Esophagus mucosa (tissue), 1 donor: ENCODE results near the gene KRI1. TPM values are rescaled to one million over a fixed set of nuclear protein-coding genes. Genes with fewer than 3 reads are reported as not detected.
"Not testable (repeated sequence)": the region's sequence is repeated elsewhere in the genome, so short reads cannot be mapped to it uniquely, and the experiment has no call there.

Source experiments
- ATAC-seq: fragments of 200-7000 bp; cut with Tn5 transposase; one replicate; pipeline ENCODE4 v1.9.1; 2020
- total RNA-seq: library from RNA; stranded (reverse); gene quantifications from one replicate; pipeline ENCODE4 v1.2.4, GENCODE V29; 2023
- donor health status: DM: yes; HTN: yes; CAD: no.

The KRI1 gene
- total RNA-seq, 1 donor from 2014 or later: 22.5 TPM

DNA sequence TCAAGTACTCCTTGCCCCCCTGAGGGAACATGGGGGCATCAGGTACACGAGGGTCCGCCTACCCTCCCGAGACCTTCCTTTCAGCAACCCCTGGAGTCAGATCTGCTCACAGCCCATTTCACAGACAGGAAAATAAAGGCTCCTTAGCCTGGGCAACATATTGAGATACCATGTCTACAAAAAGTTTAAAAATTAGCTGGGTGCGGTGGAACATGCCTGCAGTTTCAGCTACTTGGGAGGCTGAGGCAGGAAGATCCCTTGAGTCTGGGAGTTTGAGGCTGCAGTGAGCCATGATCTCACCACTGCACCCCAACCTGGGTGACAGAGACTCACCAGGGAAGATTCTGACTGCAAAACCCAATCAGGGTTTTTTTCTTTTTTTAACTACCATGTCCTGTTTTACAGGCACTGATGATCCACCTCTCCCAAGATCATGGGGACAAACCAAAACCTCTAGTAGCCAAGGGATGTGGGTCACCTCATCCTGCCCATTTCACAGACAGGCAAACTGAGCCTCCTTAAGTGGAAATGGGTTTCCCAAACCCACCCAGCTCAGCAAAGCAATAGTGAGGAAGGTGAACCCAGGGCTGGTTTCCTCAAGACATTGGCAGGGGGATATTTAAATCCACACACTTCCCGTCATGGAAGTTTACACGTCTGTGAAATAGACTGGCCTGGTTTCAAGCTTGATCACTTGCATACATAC is 9.4 kb upstream of the KRI1 start:
- no peak for ATAC-seq

DNA sequence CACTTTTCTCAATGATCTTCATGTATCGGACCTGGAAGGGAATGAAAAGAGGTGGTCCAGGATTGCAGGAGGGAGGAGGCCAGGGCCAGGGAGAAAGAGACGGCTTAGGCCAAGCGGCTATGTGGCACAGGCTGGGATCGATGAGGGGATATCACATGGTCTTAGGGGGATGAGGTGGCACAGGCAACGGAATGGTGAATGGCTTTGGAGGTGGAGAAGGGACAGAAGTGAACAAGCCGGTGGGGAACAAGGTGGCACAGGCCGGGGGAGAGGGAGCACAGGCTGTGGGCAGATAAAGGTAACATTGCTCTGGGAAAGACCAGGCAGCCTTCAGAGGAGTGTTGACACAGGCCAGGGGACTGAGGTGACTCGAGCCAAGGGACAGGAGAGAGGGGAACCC is 8.7 kb upstream of the KRI1 start:
- ATAC-seq: peak; percentile 23

DNA sequence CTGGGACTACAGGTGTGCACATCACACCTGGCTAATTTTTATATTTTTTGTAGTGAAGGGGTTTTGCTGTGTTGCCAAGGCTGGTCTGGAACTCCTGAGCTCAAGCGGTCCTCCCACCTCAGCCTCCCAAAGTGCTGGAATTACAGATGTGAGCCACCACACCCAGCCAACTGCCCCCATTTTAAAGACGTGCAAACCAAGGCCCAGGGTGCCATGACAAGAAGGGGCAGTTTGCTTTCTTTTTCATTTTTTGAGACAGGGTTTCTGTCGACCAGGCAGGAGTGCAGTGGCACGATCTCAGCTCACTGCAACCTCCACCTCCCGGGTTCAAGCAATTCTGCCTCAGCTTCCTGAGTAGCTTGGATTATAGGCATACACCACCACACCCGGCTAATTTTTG is 8.0 kb upstream of the KRI1 start:
- ATAC-seq: not testable (repeated sequence)

DNA sequence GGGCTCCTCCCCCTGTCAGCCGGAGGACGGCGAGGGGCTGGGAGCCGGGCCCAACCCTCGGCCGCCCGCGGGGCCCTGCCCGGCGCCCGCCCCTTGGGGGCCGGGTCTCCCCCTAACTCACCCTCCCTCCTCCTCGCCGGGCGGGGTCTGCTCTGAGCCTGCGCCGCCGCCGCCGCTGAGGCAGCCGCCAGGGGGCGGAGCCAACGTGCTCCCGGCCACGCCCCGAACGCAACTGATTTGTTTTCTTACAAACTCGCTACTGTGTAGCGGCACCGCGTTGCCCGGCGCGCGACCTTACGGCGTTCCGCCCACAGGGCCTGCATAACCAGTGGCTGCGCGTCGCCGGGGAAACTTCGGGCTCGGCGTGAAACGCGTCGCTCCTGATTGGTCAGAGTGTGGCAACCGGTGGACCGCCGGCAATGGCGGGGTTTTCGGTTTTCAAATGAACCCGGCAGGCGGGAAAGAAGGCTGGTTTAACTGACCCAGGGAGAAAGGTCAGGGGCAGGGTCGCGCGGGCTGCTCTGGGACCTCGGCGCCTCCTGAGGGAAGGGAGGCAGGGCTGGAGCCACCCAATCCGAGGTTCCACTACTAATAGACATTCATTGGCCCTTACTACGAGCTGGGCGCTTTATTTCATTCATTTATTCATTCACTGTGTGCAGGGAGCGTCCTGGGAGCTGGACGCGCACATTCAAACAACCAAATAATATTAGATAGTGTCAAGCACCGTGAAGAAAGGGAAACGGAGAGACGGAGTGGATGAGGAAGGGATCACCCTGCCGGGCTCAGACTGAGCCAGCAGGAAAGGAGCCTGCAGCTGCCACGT is 3.2 kb upstream of the KRI1 start, which contains the start of gene CDKN2D:
CDKN2D (minus strand) TSS at position 154 of the 826 bp plus-strand sequence. CDS start 326 bp downstream, outside the sequence.
- peak; percentile 84 for ATAC-seq

DNA sequence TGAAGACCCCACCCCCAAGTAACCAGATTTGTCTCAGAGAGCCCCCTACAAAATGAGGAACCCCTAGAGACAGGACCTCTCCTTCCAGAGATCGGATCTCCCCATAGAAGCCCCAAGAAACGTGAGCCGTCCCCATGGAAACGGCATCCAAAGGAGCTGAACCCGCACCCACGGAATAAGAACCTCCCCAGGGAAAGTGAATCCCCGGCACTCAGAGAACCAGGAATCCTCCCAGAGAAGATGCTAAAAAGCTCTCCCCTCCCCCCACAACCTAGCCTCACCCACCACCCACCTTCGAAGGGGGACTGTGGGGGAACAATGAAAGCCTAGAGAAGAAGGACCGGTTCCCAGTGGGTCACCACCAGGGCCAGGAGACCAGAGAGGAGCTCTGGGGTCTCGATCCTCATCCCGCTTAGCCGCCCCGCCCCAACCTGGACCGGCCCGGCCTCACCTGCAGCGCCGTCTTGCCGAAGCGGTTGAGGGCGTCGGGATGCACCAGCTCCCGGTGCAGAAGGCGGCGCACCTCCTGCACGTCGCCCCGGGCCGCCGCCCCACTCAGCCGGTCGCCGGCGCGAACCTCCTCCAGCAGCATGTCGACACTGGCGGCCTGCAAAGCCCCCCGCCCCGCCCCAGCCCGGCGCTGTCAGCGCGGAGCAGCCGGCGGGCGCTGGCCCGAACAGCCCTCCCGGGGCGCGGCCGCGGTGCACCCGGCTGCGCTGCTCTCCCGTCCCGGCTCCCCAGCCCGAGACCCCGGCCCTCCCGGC is 2.4 kb upstream of the KRI1 start:
- peak; percentile 28 for ATAC-seq

DNA sequence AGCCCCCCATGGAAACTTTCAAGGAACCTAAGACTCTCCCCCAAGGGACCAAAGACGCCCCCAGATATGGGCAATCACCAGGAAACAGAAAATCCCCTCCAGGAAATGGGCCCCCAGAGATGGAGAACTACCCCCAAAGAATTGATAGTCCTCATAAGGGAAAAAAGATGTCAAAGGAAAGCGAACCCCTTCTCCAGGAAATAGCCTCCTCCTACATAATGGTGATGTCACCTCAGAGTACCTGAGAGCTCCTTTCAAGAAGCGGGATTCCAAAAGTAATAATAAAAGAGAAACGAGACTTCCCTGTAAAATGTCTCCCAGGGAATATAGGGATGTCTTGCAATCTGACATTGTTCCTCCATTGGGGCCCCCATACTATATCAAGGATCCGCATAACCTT is 1.8 kb upstream of the KRI1 start:
- ATAC-seq: no peak

DNA sequence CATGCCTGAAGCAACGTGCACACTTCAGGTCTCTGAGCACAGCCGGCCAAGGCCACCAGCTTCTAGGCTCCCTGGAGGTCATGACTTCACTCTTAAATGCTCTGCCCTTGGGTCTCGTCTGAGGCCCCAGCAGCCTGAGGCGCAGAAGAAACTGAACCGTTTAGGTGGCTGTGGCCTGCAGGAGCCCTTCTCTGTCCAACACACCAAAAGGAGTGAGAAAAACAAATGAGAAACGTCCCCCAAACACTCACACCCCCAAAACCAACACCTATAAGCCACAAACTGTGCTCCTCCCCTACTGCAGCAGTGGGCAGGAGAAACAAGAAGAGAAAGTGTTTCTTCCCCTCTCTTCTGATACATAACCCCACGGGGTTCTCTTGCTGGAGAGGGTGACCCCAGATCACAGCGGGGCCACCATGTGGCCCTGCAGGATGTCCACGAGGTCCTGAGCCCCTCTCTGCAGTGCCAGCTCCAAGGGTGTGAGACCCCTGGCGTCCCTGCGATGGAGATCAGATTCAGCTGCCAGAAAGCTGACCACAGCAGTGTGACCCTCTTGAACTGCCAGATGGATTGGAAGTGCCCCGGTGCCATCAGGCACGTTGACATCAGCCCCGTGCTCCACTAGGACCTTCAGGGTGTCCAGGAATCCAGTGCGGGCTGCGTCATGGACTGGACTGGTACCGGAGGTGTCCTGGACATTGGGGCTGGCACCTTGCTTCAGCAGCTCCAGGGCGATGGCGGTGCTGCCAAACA is 1.0 kb upstream of the KRI1 start:
- no peak for ATAC-seq

DNA sequence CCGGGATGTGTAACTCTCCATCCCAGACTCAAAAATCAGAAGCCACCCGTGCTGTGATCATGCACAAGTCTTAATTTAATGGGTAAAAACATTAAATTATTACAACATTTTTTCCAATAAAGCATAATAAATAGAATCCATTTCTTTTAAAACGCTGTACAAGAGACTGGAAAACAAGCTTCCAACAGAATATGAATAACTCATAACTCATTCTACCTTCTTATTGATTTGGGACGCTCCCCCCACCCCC is 523 bp upstream of the KRI1 start:
- no peak for ATAC-seq

DNA sequence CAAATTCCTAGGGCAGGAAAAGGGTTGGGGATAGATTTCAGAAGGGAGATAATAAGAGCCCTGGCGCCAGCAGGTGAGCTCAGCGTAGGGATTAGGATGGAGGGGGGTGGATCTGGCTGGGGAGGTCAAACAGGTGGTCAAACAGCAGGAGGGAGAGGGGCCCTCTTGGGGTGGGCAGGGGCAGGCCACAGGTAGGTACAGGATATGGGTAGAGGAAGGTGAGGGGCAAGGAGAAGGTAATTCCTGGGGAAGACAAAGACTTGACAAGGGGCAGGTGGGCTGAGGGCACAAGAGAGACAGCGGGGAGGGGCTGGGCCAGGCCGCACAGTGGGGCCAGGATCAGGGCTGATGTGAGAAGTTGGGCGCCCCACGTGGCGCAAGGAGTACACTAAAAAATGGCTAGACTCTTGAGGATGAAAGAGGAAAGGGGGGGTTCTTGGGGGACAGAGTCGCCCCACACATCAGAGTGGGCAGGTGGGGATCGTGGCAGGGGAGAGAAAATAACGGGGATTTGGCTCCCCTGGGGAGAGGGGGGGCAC is 713 bp downstream of the KRI1 start:
- ATAC-seq: peak; percentile 8

DNA sequence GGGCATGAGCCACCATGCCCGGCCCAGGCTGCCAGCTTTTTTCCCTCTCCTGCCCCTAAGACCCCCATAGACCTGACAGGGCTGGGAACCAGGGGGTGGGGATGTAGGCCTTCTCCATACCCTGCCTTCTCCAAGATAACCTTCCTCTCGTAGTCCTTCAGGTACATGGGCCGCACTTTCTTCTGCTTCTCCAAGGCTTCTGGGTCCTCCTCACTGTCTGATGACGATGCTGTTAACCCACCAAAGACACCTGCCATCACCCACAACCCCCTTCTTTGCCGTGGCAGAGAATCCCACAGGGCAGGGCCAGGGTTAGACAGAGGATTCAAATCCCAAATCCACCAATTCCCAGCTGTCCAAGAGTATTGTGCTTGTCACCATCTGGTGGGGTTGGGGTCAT is 3.2 kb downstream of the KRI1 start:
- ATAC-seq: no peak

DNA sequence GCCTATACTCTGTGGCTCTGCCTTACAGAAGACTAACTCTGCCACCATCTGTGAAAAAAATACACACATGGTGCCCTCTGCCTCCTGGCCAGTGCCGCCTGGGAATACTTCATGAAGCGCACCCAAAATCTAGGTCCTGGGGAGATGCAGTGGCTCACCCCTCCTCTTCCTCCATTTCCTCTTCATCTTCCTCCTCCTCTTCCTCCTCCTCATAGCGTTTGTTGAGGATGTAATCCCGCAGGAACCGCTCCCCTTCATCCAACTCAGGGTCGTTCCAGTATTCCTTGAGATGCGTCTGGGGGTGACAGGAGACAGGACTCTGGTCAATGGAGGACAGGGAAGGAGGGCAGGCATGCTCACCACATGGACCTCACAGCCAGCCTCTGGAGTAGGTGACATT is 5.7 kb downstream of the KRI1 start:
- ATAC-seq: no peak

DNA sequence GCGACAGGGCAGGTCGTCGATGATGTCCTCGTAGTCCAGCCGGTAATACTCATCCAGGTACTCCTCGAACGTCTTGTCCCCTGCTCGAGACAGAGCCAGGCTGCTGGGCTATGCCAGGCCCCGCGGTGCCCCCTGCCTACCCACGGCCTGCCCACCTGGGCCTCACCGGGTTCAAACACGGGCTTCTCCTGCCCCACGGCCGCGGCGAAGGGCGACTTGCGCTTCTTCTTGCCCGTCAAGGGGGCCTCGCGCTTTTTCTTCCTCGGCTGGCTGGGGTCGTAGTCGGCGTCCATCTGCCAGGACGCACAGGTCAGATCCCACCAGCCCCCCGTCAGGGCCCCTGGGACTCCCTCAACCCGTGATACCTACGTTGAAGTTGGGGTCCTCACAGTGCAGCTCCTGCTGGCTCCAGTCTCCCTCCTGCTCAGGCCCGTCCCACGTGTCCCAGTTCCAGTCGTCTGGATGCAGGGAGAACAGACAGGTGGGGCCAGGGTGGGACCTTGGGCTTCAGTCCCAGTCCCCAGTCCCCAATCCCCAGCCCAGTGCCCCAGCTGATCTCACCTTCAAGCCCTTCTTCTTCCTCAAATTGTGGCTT is 8.1 kb downstream of the KRI1 start:
- no peak for ATAC-seq

DNA sequence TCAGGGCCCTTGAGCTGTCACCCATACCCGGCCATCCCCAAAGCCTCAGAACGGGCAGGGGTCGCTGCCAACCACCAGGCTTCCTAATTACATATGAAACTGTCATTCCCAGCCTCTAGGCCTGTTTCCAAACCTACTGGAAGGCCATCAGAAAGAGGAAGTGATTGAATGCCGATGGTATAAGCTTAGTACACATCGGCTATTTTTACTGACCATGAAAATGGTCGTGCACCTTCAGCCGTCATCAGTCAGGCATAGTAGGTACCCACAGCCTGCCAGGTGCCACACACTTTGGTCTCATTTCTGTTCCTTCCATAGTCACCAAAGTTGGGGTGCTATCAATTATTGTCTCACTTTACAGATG is 10.2 kb downstream of the KRI1 start:
- no peak for ATAC-seq

DNA sequence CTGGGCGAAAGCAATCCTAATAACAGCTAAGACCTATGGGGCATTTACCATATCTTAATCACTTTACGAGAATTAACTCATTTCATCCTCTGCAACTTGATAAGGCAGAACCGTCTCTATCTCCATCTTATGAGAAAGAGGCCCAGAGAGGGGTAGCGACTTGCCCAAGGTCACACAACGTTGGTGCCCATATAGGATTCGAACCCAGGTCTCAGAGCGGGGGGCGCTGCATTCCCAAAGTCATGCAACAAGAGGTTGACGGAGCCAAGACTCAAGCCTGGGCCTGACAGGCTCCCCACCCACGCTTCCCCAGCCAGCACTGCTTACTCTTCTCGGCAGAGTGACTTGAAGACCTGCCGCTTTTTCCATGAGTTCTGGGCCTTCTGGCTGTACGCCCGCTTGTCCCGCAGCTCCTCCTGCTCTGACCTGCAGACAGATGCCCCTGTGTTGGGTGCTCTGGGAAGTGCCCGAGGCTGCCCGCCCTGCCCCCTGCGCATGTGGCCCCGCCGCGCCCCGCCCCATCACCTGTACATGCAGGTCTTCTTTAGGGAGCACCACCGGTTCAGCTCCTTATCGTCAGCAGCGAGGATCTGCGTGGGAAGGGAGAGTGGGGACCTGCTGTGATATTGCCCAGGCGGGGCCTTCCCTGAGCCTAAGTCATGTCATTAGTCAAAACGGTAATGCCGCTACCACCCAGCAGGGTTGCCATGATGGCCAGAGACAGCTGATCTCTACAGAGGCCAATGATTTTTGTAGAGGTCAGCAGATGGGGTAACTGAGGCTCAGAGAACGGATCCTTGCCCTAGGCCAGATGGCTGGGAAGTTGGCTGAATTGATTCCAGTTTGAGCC is 10.8 kb downstream of the KRI1 start:
- peak; percentile 77 for ATAC-seq

DNA sequence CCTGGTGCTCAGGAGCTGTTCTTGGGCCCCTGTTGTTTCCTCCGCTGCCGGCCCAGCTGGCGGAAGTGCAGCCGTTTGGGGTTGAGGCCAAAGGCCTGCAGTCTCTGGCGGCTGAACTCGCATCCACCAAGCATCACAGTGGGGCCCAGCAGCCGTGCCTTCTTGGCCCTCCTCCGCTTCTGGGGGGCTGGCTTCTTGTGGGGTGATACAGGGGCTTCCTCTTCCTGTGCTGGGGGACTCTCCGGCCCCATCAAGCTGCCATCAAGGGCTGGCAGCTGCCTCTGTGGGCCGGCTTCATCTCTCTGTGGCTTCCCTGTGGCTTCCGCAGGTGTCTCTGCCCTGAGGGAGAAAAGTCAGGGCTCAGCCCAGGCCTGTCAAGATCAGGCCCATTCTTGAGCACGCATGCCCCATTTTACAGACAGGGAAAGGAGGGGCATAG is 11.8 kb downstream of the KRI1 start:
- ATAC-seq: peak; percentile 66

DNA sequence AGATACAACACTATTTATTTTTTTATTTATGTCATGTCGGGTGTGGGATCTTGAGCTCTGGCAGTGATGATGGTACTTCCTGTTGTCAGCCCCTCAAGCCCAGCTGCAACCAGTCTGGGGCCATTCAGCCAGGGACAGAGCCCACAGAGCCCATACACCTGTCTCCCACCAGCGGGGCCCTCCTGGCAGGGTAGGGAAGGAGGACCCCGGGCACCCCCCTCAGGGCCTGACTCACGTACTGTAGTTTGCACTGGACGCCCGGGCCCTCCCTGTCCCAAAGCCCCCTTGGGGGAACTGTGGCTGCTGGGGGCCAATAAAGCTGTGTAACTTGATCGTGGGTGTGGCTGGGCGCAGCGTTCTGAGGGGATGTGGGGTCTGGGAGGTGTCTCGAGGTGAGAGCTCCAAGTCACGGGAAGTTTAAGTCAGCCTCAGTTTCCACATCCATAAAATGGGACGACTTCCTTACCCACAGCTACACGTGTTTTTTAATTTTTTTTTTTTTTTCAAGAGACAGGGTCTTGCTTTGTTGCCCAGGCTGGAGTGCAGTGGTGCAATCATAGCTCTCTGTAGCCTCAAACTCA is 12.6 kb downstream of the KRI1 start:
- ATAC-seq: no peak

DNA sequence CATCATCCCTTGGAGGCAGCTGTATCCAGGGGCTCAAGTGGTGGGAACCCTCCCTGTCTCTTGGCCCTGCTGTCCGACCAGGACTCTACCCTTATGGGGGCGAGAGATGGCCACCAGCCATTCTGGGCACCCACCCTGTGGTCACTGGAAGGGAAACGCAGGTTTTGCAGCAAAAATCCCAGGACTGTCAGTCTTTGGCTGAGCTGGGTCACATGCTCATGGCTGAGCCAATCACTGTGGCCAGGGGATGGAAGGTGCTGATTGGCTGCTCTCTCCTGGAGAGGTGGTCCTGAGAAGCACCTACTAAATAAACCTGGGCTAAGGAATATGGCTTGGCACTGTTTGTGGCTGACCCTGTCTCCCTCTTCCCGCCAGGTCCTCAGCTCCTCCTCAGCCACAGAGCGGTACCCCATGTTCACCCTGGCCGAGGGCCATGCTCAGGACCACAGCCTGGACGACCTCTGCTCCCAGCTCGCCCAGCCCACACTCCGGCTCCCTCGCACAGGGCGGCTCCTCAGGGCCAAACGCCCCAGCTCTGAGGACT is 13.2 kb downstream of the KRI1 start:
- no peak for ATAC-seq

DNA sequence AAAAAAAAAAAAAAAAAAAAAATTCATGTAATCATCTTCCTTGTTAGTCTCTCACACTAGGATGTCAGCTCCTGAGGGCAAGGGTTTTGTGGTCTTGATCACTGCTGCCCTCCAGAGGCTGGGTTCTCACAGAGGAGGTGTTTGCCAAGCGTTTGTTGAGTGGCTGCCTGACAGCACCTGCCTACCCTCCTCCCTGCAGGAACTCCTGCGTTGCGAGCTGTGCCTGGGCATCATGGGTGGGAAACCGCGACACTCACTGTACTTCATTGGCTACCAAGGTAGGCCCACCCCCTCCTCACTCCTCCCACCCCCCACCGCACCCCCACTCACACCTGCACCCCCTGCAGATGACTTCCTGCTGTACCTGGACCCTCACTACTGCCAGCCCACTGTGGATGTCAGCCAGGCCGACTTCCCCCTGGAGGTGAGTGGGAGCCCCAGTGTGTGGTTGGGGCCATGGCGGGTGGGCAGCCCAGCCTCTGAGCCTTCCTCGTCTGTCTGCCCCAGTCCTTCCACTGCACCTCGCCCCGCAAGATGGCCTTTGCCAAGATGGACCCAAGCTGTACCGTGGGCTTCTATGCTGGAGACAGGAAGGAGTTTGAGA is 14.0 kb downstream of the KRI1 start:
- no peak for ATAC-seq

DNA sequence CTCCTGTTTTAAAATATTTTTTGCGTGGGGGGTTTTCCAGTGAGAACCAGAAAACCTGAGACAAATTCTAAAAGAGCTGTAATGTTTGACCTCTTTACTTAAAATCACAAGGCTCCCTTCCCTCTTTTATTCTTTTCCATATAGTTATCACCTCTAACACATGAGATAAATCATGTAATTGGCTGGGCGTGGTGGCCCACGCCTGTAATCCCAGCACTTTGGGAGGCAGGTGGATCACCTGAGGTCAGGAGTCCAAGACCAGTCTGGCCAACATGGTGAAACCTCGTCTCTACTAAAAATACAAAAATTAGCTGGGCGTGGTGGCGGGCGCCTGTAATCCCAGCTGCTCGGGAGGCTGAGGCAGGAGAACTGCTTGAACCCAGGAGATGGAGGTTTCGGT is 14.8 kb downstream of the KRI1 start:
- ATAC-seq: not testable (repeated sequence)

DNA sequence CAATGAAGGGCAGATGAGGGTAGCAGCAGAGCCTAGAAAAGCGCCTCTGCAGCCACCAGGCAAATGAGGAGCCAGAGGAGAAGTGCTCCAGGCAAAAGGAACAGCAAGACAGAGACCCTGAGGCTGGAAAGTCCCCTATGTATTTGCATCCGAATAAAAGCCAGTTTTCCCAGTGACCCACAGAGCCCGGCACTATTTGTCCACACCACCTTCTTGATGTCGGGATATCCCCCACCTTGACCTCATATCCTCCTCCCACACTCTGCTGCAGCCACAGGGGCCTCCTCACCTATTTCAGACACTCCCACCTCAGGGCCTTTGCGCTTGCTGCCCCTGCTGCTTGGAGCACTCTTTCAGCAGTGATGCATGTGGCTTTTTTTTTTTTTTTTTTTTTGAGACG is 15.5 kb downstream of the KRI1 start:
- no peak for ATAC-seq
